SK-N-SH (cell line): ENCODE measurements around the gene AUTS2.

Experiments used
- NRF1 ChIP-seq: IDR thresholded peaks from 2 replicates; pipeline ENCODE4 v1.6.1; 2012; ENCODE audit warnings: low read depth, mild to moderate bottlenecking, low read length
- POLR2AphosphoS5 ChIP-seq: IDR thresholded peaks from 2 replicates; pipeline ENCODE4 v1.6.1; 2012; ENCODE audit warnings: low read depth, low read length

DNA sequence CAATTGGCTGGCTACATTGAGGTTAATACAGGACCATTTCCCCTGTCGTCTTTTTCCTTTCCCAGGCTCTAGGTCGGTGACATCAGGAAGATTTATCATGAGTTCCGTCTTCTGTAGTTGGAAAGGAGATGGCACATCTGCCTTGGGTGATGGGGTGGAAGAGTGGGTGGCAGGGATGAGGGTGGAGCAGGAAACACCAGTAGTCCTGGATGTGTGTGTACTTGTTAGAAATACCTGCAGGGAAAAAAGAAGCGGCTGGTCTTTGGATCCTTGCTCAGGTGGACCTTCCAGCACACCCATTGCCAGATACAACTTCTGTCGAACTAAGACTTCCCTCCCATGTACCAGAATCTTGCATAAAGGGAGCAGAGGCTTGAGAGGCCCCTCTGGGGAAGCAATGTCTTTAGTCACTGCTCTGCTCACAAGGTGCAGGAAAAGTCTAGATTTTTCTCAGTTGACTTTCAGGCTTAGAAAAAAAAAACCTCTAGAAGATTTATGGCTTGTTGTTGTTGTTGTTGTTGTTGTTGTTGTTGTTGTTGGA, 1016.9 kb downstream of the AUTS2 start:
- no peak for TF ChIP-seq NRF1
- TF ChIP-seq POLR2AphosphoS5 = no peak
